ENCODE results near the gene ZCRB1. TPM values are rescaled to one million over a fixed set of nuclear protein-coding genes. Genes with fewer than 3 reads are reported as not detected.

The ZCRB1 gene
- total RNA-seq, 1 experiment from 2014 or later, result 71.5 TPM

DNA sequence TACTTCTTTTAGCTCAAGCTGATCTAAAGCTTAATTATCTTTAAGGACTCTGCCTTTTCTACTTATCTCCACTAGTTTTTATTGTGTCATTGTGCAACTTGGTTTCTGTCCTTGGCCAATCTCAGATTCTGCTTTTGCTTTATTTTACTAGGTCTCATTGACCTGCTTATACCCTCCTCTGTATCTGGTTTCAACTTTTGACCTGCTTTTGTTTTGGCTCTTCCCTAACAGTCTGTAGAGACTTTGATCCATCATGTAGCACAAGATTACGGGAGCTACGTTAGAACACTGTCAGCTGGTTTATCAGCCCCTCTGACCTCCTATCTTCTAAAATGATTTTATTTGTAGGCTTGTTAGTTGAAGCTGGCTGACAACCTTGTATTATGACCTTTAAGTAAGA lies 43.6 kb downstream of the ZCRB1 start:
- no CpG with 5 or more reads among the region's 2 CpGs for WGBS (ENCODE audit: extremely low coverage, insufficient read length, low lambda C conversion rate)
- no peaks in the 10 kb centered on the region for H3K4me1 Mint-ChIP-seq
- H3K4ac ChIP-seq (ENCODE audit: low read depth, low read length), result no peak overlapping the region

More for the DNA sequence above, 43.6 kb downstream of the ZCRB1 start:
- no peak overlapping the region for H2BK20ac ChIP-seq (ENCODE audit: low read depth, low read length, poor library complexity, severe bottlenecking)
- H3K4me1 ChIP-seq (ENCODE audit: insufficient read depth, low read length), result no peaks in the 10 kb centered on the region
- TF ChIP-seq, protein P1, sequence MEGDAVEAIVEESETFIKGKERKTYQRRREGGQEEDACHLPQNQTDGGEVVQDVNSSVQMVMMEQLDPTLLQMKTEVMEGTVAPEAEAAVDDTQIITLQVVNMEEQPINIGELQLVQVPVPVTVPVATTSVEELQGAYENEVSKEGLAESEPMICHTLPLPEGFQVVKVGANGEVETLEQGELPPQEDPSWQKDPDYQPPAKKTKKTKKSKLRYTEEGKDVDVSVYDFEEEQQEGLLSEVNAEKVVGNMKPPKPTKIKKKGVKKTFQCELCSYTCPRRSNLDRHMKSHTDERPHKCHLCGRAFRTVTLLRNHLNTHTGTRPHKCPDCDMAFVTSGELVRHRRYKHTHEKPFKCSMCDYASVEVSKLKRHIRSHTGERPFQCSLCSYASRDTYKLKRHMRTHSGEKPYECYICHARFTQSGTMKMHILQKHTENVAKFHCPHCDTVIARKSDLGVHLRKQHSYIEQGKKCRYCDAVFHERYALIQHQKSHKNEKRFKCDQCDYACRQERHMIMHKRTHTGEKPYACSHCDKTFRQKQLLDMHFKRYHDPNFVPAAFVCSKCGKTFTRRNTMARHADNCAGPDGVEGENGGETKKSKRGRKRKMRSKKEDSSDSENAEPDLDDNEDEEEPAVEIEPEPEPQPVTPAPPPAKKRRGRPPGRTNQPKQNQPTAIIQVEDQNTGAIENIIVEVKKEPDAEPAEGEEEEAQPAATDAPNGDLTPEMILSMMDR (conservative IDR thresholded peaks at IDR 0.05), result no peak
- no peak overlapping the region for H3K4me2 ChIP-seq (ENCODE audit: insufficient read depth, insufficient read length, low read length)
- Mint-ChIP-seq H3K36me3 (ENCODE audit: insufficient read depth in 1 of 3, low read depth in 3 of 3) (no peaks in the 10 kb centered on the region), H3K27me3 (ENCODE audit: low read depth) (peaks cover 18% of the 10 kb centered on the region), H3K9me3 (no peaks in the 10 kb centered on the region), H3K4me3 (no peak overlapping the region), H3K27ac (no peak overlapping the region)
- no peaks in the 10 kb centered on the region for H3K9me3 ChIP-seq (ENCODE audit: control insufficient read depth, low read depth, low read length)
- no peak overlapping the region for H2BK15ac ChIP-seq (ENCODE audit: low read depth, low read length)
- H3K27me3 ChIP-seq (ENCODE audit: insufficient read depth, low read length), result no peaks in the 10 kb centered on the region
- H2AFZ ChIP-seq (ENCODE audit: low read length), result no peak overlapping the region
- no peak overlapping the region for H4K8ac ChIP-seq (replicated peaks; ENCODE audit: insufficient read length, low read depth, low read length)
- H4K20me1 ChIP-seq (ENCODE audit: control insufficient read depth, insufficient read depth, insufficient read length), result no peaks in the 10 kb centered on the region
- no peak overlapping the region for H2BK5ac ChIP-seq (ENCODE audit: insufficient read length, low read length)
- H4K5ac ChIP-seq (ENCODE audit: insufficient read length, low read depth, low read length), result no peak overlapping the region
- H3K27ac ChIP-seq (ENCODE audit: insufficient read length, low read depth, low read length), result no peak overlapping the region
- H3K14ac ChIP-seq (ENCODE audit: insufficient read depth, low read length), result no peak overlapping the region
- DNase-seq, result no peak
- H2BK120ac ChIP-seq (ENCODE audit: low read depth, low read length, poor library complexity, severe bottlenecking), result no peak overlapping the region
- no peak overlapping the region for H2AK5ac ChIP-seq (ENCODE audit: insufficient read length, low read length)
- no peaks in the 10 kb centered on the region for H3K79me2 ChIP-seq (ENCODE audit: insufficient read depth, low read length)
- no peak overlapping the region for H4K91ac ChIP-seq (ENCODE audit: insufficient read length, low read depth, low read length)
- no peak overlapping the region for H3T11ph ChIP-seq (ENCODE audit: low read length)
- no peak overlapping the region for H3K9ac ChIP-seq (ENCODE audit: extremely low read depth, insufficient read length, low read length)
- no peaks in the 10 kb centered on the region for H3K79me1 ChIP-seq (ENCODE audit: insufficient read depth, low read depth, low read length, poor library complexity, severe bottlenecking)
- no peak overlapping the region for H3K18ac ChIP-seq (ENCODE audit: insufficient read length, low read depth, low read length)
- H3K56ac ChIP-seq (ENCODE audit: insufficient read length, low read depth, low read length), result no peak overlapping the region
- no peak overlapping the region for H2BK12ac ChIP-seq (ENCODE audit: insufficient read length, low read depth, low read length)
- H3K23me2 ChIP-seq (ENCODE audit: insufficient read length, low read depth, low read length, poor library complexity, severe bottlenecking), result no peaks in the 10 kb centered on the region
- no peak overlapping the region for H3K23ac ChIP-seq (ENCODE audit: insufficient read length, low read depth, low read length)
